Progenitor cell of endocrine pancreas (in vitro differentiated cells): ENCODE measurements around the gene DNAH5. TPM values are rescaled to one million over a fixed set of nuclear protein-coding genes. Genes with fewer than 3 reads are reported as not detected.
A peak's percentile ranks its signal among the peaks of the same experiment; 100 is the strongest.

Experiments used
- DNase-seq: peaks from one replicate; pipeline ENCODE4 v3.0.0; 2021; ENCODE audit warnings: low spot score; ENCODE audit not compliant: unreplicated experiment
- H3K27ac Mint-ChIP-seq: 2 replicates; pipeline ENCODE4 v1.8.0; 2021; ENCODE audit warnings: mild to moderate bottlenecking, moderate library complexity, mixed read lengths
- H3K27me3 Mint-ChIP-seq: 2 replicates; pipeline ENCODE4 v1.8.0; 2021; ENCODE audit warnings: mixed read lengths
- H3K36me3 Mint-ChIP-seq: 2 replicates; pipeline ENCODE4 v1.8.0; 2022; ENCODE audit warnings: mixed read lengths; ENCODE audit not compliant: insufficient read depth
- H3K4me1 Mint-ChIP-seq: 2 replicates; pipeline ENCODE4 v1.8.0; 2021; ENCODE audit warnings: low read depth, mixed read lengths
- H3K4me3 Mint-ChIP-seq: 2 replicates; pipeline ENCODE4 v1.8.0; 2021; ENCODE audit warnings: low read depth, mild to moderate bottlenecking, moderate library complexity, mixed read lengths
- H3K9me3 Mint-ChIP-seq: 2 replicates; pipeline ENCODE4 v1.8.0; 2021; ENCODE audit warnings: low read depth, mixed read lengths
- total RNA-seq: library from RNA; stranded (reverse); gene quantifications from 2 replicates; pipeline ENCODE4 v1.2.1, GENCODE V29; 2021
- TF ChIP-seq, protein P1 (sequence below): fragments of 200-600 bp; sonication (generic); IDR thresholded peaks from one replicate; pipeline ENCODE4 v1.5.0; 2021; ENCODE audit warnings: antibody characterized with exemption, mild to moderate bottlenecking; ENCODE audit not compliant: unreplicated experiment

DNAH5 gene
- total RNA-seq, 1 donor from 2014 or later: 1.4 TPM

GRCh38 chr5:13976867-13977830 is 32.7 kb upstream of the DNAH5 start:
- Mint-ChIP-seq H3K4me1 (no peaks in the 10 kb centered on the region), H3K36me3 (no peaks in the 10 kb centered on the region), H3K27ac (no peak overlapping the region)

GRCh38 chr5:13976223-13976622 is 31.7 kb upstream of the DNAH5 start:
- Mint-ChIP-seq H3K36me3 (no peaks in the 10 kb centered on the region), H3K27ac (no peak overlapping the region), H3K4me3 (no peak overlapping the region), H3K4me1 (no peaks in the 10 kb centered on the region), H3K27me3 (peaks cover 11% of the 10 kb centered on the region), H3K9me3 (no peaks in the 10 kb centered on the region)
- no peak for DNase-seq
- TF ChIP-seq, protein P1, sequence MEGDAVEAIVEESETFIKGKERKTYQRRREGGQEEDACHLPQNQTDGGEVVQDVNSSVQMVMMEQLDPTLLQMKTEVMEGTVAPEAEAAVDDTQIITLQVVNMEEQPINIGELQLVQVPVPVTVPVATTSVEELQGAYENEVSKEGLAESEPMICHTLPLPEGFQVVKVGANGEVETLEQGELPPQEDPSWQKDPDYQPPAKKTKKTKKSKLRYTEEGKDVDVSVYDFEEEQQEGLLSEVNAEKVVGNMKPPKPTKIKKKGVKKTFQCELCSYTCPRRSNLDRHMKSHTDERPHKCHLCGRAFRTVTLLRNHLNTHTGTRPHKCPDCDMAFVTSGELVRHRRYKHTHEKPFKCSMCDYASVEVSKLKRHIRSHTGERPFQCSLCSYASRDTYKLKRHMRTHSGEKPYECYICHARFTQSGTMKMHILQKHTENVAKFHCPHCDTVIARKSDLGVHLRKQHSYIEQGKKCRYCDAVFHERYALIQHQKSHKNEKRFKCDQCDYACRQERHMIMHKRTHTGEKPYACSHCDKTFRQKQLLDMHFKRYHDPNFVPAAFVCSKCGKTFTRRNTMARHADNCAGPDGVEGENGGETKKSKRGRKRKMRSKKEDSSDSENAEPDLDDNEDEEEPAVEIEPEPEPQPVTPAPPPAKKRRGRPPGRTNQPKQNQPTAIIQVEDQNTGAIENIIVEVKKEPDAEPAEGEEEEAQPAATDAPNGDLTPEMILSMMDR: no peak

More at GRCh38 chr5:13976867-13977830, 32.7 kb upstream of the DNAH5 start:
- TF ChIP-seq, protein P1: peak; percentile 71
- Mint-ChIP-seq H3K9me3 (no peaks in the 10 kb centered on the region), H3K4me3 (no peak overlapping the region), H3K27me3 (peaks cover 11% of the 10 kb centered on the region)
- DNase-seq: no peak

GRCh38 chr5:13975246-13975645 is 30.8 kb upstream of the DNAH5 start:
- TF ChIP-seq, protein P1: no peak
- H3K27ac Mint-ChIP-seq: no peak overlapping the region

GRCh38 chr5:13973724-13974123 is 29.2 kb upstream of the DNAH5 start:
- H3K9me3 Mint-ChIP-seq: peaks cover 11% of the 10 kb centered on the region
- DNase-seq: no peak
- no peak overlapping the region for H3K27ac Mint-ChIP-seq
- H3K27me3 Mint-ChIP-seq: peaks cover 3% of the 10 kb centered on the region
- no peak overlapping the region for H3K4me3 Mint-ChIP-seq
- no peaks in the 10 kb centered on the region for H3K36me3 Mint-ChIP-seq
- H3K4me1 Mint-ChIP-seq: no peaks in the 10 kb centered on the region
- TF ChIP-seq, protein P1: no peak

More at GRCh38 chr5:13975246-13975645, 30.8 kb upstream of the DNAH5 start:
- Mint-ChIP-seq H3K9me3 (no peaks in the 10 kb centered on the region), H3K36me3 (no peaks in the 10 kb centered on the region), H3K4me1 (no peaks in the 10 kb centered on the region), H3K4me3 (no peak overlapping the region), H3K27me3 (peaks cover 6% of the 10 kb centered on the region)
- no peak for DNase-seq

DNA sequence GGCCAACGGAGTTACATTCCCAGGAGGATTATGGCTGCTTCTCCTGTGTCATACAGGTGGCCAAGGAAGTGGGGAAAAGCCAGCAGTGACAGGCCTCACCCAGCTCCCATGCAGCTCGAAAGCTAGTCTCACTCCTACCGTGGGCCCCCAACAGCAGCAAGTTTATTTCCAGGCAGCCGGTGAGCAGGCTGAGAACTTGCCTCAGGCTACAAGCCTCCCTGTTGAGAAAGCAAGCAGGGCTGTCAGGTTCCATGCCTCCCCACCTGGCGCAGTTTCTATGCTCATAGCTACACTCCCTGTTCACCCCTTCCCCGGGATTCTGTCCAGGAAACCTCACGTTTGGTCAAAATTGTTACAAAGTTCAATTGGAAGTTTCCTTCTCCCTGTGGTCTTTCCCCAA is 27.5 kb upstream of the DNAH5 start:
- no peak overlapping the region for H3K27ac Mint-ChIP-seq
- TF ChIP-seq, protein P1: no peak
- no peaks in the 10 kb centered on the region for H3K36me3 Mint-ChIP-seq

More for the DNA sequence above, 27.5 kb upstream of the DNAH5 start:
- Mint-ChIP-seq H3K4me1 (no peaks in the 10 kb centered on the region), H3K9me3 (peaks cover 26% of the 10 kb centered on the region), H3K27me3 (peaks cover under 1% of the 10 kb centered on the region), H3K4me3 (no peak overlapping the region)
- no peak for DNase-seq
